ENCODE data around the gene CACNA2D3.

Gene CACNA2D3

GRCh38 chr3:54830658-54831057 is 708.3 kb downstream of the CACNA2D3 start:
- peak in 1 of 2 donors; percentile 44 for DNase-seq

- DNase-seq = no peak
Observed at GRCh38 chr3:54831112-54831511, 708.8 kb downstream of the CACNA2D3 start.

GRCh38 chr3:54832876-54833275 is 710.5 kb downstream of the CACNA2D3 start:
- DNase-seq = no peak

GRCh38 chr3:54835701-54836100 is 713.3 kb downstream of the CACNA2D3 start:
- no peak for DNase-seq

- no peak for DNase-seq
Observed at GRCh38 chr3:54836871-54837270, 714.5 kb downstream of the CACNA2D3 start.

- no peak for DNase-seq
Observed at GRCh38 chr3:54837964-54838363, 715.6 kb downstream of the CACNA2D3 start.

GRCh38 chr3:54841471-54841870 is 719.1 kb downstream of the CACNA2D3 start:
- DNase-seq = no peak

- DNase-seq = no peak
Observed at GRCh38 chr3:54843352-54843751, 721.0 kb downstream of the CACNA2D3 start.

- DNase-seq = no peak
Observed at GRCh38 chr3:54844211-54844610, 721.9 kb downstream of the CACNA2D3 start.

- no peak for DNase-seq
Observed at GRCh38 chr3:54845011-54845410, 722.7 kb downstream of the CACNA2D3 start.

- no peak for DNase-seq
Observed at GRCh38 chr3:54845551-54845950, 723.2 kb downstream of the CACNA2D3 start.

- no peak for DNase-seq
Observed at GRCh38 chr3:54846119-54846518, 723.8 kb downstream of the CACNA2D3 start.

- DNase-seq = no peak
Observed at GRCh38 chr3:54847361-54847760, 725.0 kb downstream of the CACNA2D3 start.

GRCh38 chr3:54849360-54849759 is 727.0 kb downstream of the CACNA2D3 start:
- no peak for DNase-seq

GRCh38 chr3:54850484-54851018 is 728.2 kb downstream of the CACNA2D3 start:
- no peak for DNase-seq

GRCh38 chr3:54853573-54854404 is 731.4 kb downstream of the CACNA2D3 start:
- DNase-seq = peak; percentile 4 to 55

GRCh38 chr3:54856271-54856670 is 733.9 kb downstream of the CACNA2D3 start:
- DNase-seq = no peak

- no peak for DNase-seq
Observed at GRCh38 chr3:54857343-54857742, 735.0 kb downstream of the CACNA2D3 start.

- DNase-seq = no peak
Observed at GRCh38 chr3:54858093-54858785, 735.9 kb downstream of the CACNA2D3 start.

GRCh38 chr3:54859184-54859583 is 736.8 kb downstream of the CACNA2D3 start:
- DNase-seq = no peak

- no peak for DNase-seq
Observed at GRCh38 chr3:54861248-54862067, 739.1 kb downstream of the CACNA2D3 start.

- no peak for DNase-seq
Observed at GRCh38 chr3:54862526-54862925, 740.2 kb downstream of the CACNA2D3 start.

- DNase-seq = no peak
Observed at GRCh38 chr3:54863366-54863765, 741.0 kb downstream of the CACNA2D3 start.
